HCT116 (cell line): ENCODE results near the gene IQCN. TPM values are rescaled to one million over a fixed set of nuclear protein-coding genes. Genes with fewer than 3 reads are reported as not detected.

Experiments used
- ATAC-seq: fragments of 200-7000 bp; cut with Tn5 transposase; 2 replicates; pipeline ENCODE4 v1.9.1; 2020; ENCODE audit warnings: mild to moderate bottlenecking, moderate library complexity
- BruUV-seq: library from RNA; stranded (reverse); fragments of 400-500 nt; replicated peaks from 2 replicates; lab custom pipeline; 2021; lab: Mats Ljungman, UMichigan
- CTCF ChIA-PET: fragments of 300-600 bp; sonication (Branson Sonifier 250); formaldehyde crosslinking; loops from one replicate; lab custom pipeline; 2021; ENCODE audit warnings: antibody characterized with exemption; lab: Charles Lee
- POLR2A ChIA-PET: fragments of 300-600, 350-600 bp; sonication (Branson Sonifier 250); formaldehyde crosslinking; loops from one replicate; lab custom pipeline; 2021; ENCODE audit warnings: antibody characterized with exemption; lab: Charles Lee
- RAD21 ChIA-PET, 2 experiments: fragments of 300-600 bp; sonication (Branson Sonifier 250); formaldehyde crosslinking; loops; one replicate each; lab custom pipeline; 2023; ENCODE audit warnings: low total read pairs in 2 of 2; ENCODE audit not compliant: uncharacterized antibody in 2 of 2, unreplicated experiment in 2 of 2, low non-redundant PET in 1 of 2; lab: Charles Lee
- DNase-seq: peaks from one replicate; pipeline ENCODE4 v3.0.0-alpha.2; 2010; ENCODE audit warnings: low read depth, low spot score
- H2AFZ ChIP-seq: fragments of 200-600 bp; shearing (Covaris generic), sonication (generic); 2 replicates; pipeline ENCODE4 v1.6.1; 2017; ENCODE audit warnings: low read depth, mixed run types, mixed read lengths, antibody characterized with exemption, low read length; ENCODE audit not compliant: poor library complexity, severe bottlenecking
- H3K27ac ChIP-seq: 2 replicates; pipeline ENCODE4 v1.5.1; 2012; ENCODE audit warnings: low read depth, low read length
- H3K27me3 ChIP-seq: fragments of 200-600 bp; sonication (generic); 2 replicates; pipeline ENCODE4 v1.6.1; 2016; ENCODE audit warnings: mixed run types, low read length, mixed read lengths; ENCODE audit not compliant: insufficient read depth
- H3K36me3 ChIP-seq, 2 experiments: fragments of 200-500 bp in 1 of 2; fragments of 200-600 bp in 1 of 2; sonication (Bioruptor generic) in 1 of 2; sonication (generic) in 1 of 2; 2 replicates each; pipeline versions ENCODE4 v1.5.1 to v1.6.1; 2014 to 2016; ENCODE audit warnings: low read length in 2 of 2, inconsistent platforms in 1 of 2, mixed read lengths in 1 of 2, mixed run types in 1 of 2; ENCODE audit not compliant: insufficient read depth in 2 of 2, control insufficient read depth in 1 of 2
- H3K4me1 ChIP-seq, 2 experiments: fragments of 200-600 bp in 1 of 2; sonication (generic) in 1 of 2; 2 replicates each; pipeline versions ENCODE4 v1.5.1 to v1.6.1; 2012 to 2017; ENCODE audit warnings: low read length in 2 of 2, inconsistent platforms in 1 of 2, mild to moderate bottlenecking in 1 of 2, mixed read lengths in 1 of 2, mixed run types in 1 of 2, moderate library complexity in 1 of 2; ENCODE audit not compliant: insufficient read depth in 2 of 2, control insufficient read depth in 1 of 2
- H3K4me2 ChIP-seq: fragments of 200-600 bp; sonication (generic); 2 replicates; pipeline ENCODE4 v1.6.1; 2017; ENCODE audit warnings: mixed run types, low read length, mixed read lengths
- H3K4me3 ChIP-seq, 2 experiments: fragments of 200-600 bp in 1 of 2; sonication (generic) in 1 of 2; replicated peaks in 1 of 2; 2 replicates each; pipeline ENCODE4 v1.5.1; 2011 to 2016; ENCODE audit warnings: low read length in 2 of 2, control low read depth in 1 of 2, low read depth in 1 of 2, mild to moderate bottlenecking in 1 of 2, mixed read lengths in 1 of 2, mixed run types in 1 of 2
- H3K79me2 ChIP-seq: fragments of 200-600 bp; sonication (generic); 2 replicates; pipeline ENCODE4 v1.6.1; 2017; ENCODE audit warnings: mild to moderate bottlenecking, mixed run types, low read length, moderate library complexity, mixed read lengths; ENCODE audit not compliant: insufficient read depth
- H3K9ac ChIP-seq: fragments of 200-600 bp; sonication (generic); 2 replicates; pipeline ENCODE4 v1.6.1; 2016; ENCODE audit warnings: low read length, mixed read lengths
- H3K9me2 ChIP-seq: fragments of 200-600 bp; sonication (generic), shearing (Covaris generic); 2 replicates; pipeline ENCODE4 v1.6.1; 2017; ENCODE audit warnings: mixed run types, mild to moderate bottlenecking, moderate library complexity; ENCODE audit not compliant: insufficient read depth
- H3K9me3 ChIP-seq, 2 experiments: fragments of 200-500 bp in 1 of 2; fragments of 200-600 bp in 1 of 2; sonication (Bioruptor generic) in 1 of 2; sonication (generic) in 1 of 2; 2 replicates each; pipeline ENCODE4 v1.6.1; 2014 to 2017; ENCODE audit warnings: low read length in 2 of 2, mixed read lengths in 2 of 2, inconsistent platforms in 1 of 2, low read depth in 1 of 2, mild to moderate bottlenecking in 1 of 2, mixed run types in 1 of 2, moderate library complexity in 1 of 2; ENCODE audit not compliant: control insufficient read depth in 1 of 2, insufficient read depth in 1 of 2
- H4K20me1 ChIP-seq: fragments of 200-600 bp; sonication (generic), shearing (Covaris generic); 2 replicates; pipeline ENCODE4 v1.6.1; 2017; ENCODE audit warnings: mixed run types, mild to moderate bottlenecking, moderate library complexity; ENCODE audit not compliant: insufficient read depth
- ATF3 ChIP-seq: IDR thresholded peaks from 2 replicates; pipeline ENCODE4 v1.6.1; 2012
- CBX3 ChIP-seq: IDR thresholded peaks from 2 replicates; pipeline ENCODE4 v1.6.1; 2012; ENCODE audit warnings: low read depth
- CEBPB ChIP-seq: IDR thresholded peaks from 2 replicates; pipeline ENCODE4 v1.6.1; 2012; ENCODE audit warnings: low read depth
- CTCF ChIP-seq, 3 experiments: fragments of 200-600 bp in 1 of 3; sonication (generic) in 1 of 3; IDR thresholded peaks in 2 of 3; conservative IDR thresholded peaks in 1 of 3; 2 replicates each; pipeline ENCODE4 v1.5.1; 2012 to 2017; ENCODE audit warnings: low read depth in 2 of 3, low read length in 2 of 3, antibody characterized with exemption in 1 of 3, borderline replicate concordance in 1 of 3, control low read depth in 1 of 3, mild to moderate bottlenecking in 1 of 3, mixed read lengths in 1 of 3, mixed run types in 1 of 3, moderate library complexity in 1 of 3; ENCODE audit not compliant: insufficient read depth in 1 of 3
- EGR1 ChIP-seq: IDR thresholded peaks from 2 replicates; pipeline ENCODE4 v1.6.1; 2012; ENCODE audit warnings: low read depth
- ELF1 ChIP-seq: IDR thresholded peaks from 2 replicates; pipeline ENCODE4 v1.6.1; 2012; ENCODE audit warnings: low read depth, borderline replicate concordance
- MAX ChIP-seq: IDR thresholded peaks from 2 replicates; pipeline ENCODE4 v1.6.1; 2012
- POLR2A ChIP-seq: IDR thresholded peaks from 2 replicates; pipeline ENCODE4 v1.7.0; 2011; ENCODE audit warnings: borderline replicate concordance; ENCODE audit not compliant: insufficient read depth, insufficient read length; ENCODE audit errors: extremely low read depth
- RAD21 ChIP-seq: IDR thresholded peaks from 2 replicates; pipeline ENCODE4 v1.6.1; 2012; ENCODE audit warnings: low read depth, mild to moderate bottlenecking
- SIN3A ChIP-seq: IDR thresholded peaks from 2 replicates; pipeline ENCODE4 v1.6.1; 2012; ENCODE audit warnings: low read depth
- SRF ChIP-seq: IDR thresholded peaks from 2 replicates; pipeline ENCODE4 v1.6.1; 2012; ENCODE audit warnings: low read depth
- TCF7L2 ChIP-seq: IDR thresholded peaks from 2 replicates; pipeline ENCODE4 v1.7.0; 2011; ENCODE audit warnings: borderline replicate concordance, inconsistent platforms; ENCODE audit not compliant: insufficient read depth, insufficient read length; ENCODE audit errors: extremely low read depth
- YY1 ChIP-seq: IDR thresholded peaks from 2 replicates; pipeline ENCODE4 v1.6.1; 2011; ENCODE audit warnings: low read length, low read depth, moderate library complexity, mild to moderate bottlenecking; ENCODE audit not compliant: insufficient replicate concordance; ENCODE audit errors: extremely low read depth
- ZBTB33 ChIP-seq: IDR thresholded peaks from 2 replicates; pipeline ENCODE4 v1.6.1; 2011; ENCODE audit warnings: mild to moderate bottlenecking, low read length, moderate library complexity; ENCODE audit not compliant: insufficient replicate concordance; ENCODE audit errors: extremely low read depth
- intact Hi-C: fragments of 100-400 bp; cut with micrococcal nuclease; formaldehyde crosslinking; loops from 2 replicates; pipeline ENCODE4 v1.10.0; 2022
- total RNA-seq: library from RNA; stranded (reverse); gene quantifications from one replicate; pipeline ENCODE4 v1.2.1, GENCODE V29; 2021; ENCODE audit not compliant: unreplicated experiment

IQCN gene
- total RNA-seq, 1 experiment from 2014 or later: 4.8 TPM

- Histone ChIP-seq H2AFZ (no peak overlapping the region), H3K4me3 (no peak overlapping the region), H3K27ac (no peak overlapping the region), H3K9me3 (no peaks in the 10 kb centered on the region), H3K79me2 (no peaks in the 10 kb centered on the region), H3K27me3 (no peaks in the 10 kb centered on the region), H3K4me2 (no peak overlapping the region), H3K9ac (no peak overlapping the region), H3K9me2 (no peaks in the 10 kb centered on the region), H3K4me1 (peaks cover 0 to 7% of the 10 kb centered on the region in 2 experiments; a peak in 2 of 4 replicates), H4K20me1 (no peaks in the 10 kb centered on the region), H3K36me3 (no peaks in the 10 kb centered on the region)
- ChIA-PET RAD21 (no interaction called here), POLR2A (interaction anchor here (0.5 kb wide), 1 partner anchor 39 kb away, joined by 3 read pairs; no protein-coding TSS in a partner anchor), CTCF (no interaction called here)
- no peak for ATAC-seq
- no peak for DNase-seq
- intact Hi-C loops: loop anchor here (10.0 kb wide), 1 partner anchor 325 kb away; the partner anchor contains the start of gene CCDC124
- BruUV-seq: no TSS peak
- no peak for TF ChIP-seq YY1
- TF ChIP-seq ATF3: no peak
- TF ChIP-seq EGR1: no peak
- no peak for TF ChIP-seq POLR2A
Measured at GRCh38 chr19:18259893-18260292, 14.4 kb downstream of the IQCN start.

- BruUV-seq: no TSS peak
- no peaks in the 10 kb centered on the region for H4K20me1 ChIP-seq
- no peak for ATAC-seq
- no peaks in the 10 kb centered on the region for H3K9me3 ChIP-seq
- H3K4me2 ChIP-seq: no peak overlapping the region
- H3K79me2 ChIP-seq: no peaks in the 10 kb centered on the region
- RAD21 ChIA-PET: no interaction called here
- no peak overlapping the region for H2AFZ ChIP-seq
- no peaks in the 10 kb centered on the region for H3K27me3 ChIP-seq
- CTCF ChIA-PET: no interaction called here
- no peak overlapping the region for H3K4me3 ChIP-seq
- no peaks in the 10 kb centered on the region for H3K36me3 ChIP-seq
- no peak overlapping the region for H3K9ac ChIP-seq
- no peaks in the 10 kb centered on the region for H3K9me2 ChIP-seq
- DNase-seq: no peak
- H3K27ac ChIP-seq: no peak overlapping the region
- H3K4me1 ChIP-seq: peaks cover 0 to 23% of the 10 kb centered on the region in 2 experiments; a peak in 2 of 4 replicates
- intact Hi-C loops: loop anchor here (10.0 kb wide), 1 partner anchor 323 kb away; the partner anchor contains the start of gene CCDC124
- POLR2A ChIA-PET: no interaction called here
- no peak for TF ChIP-seq MAX
- TF ChIP-seq CTCF (IDR thresholded peaks at IDR 0.05 in 2 of 3, conservative IDR thresholded peaks at IDR 0.05 in 1 of 3; ENCODE audit: borderline replicate concordance in 1 of 3, insufficient read depth in 1 of 3, low read depth in 2 of 3, low read length in 2 of 3): no peak
- no peak for TF ChIP-seq CEBPB
- TF ChIP-seq TCF7L2: no peak
- TF ChIP-seq ZBTB33: no peak
- TF ChIP-seq ELF1: no peak
- no peak for TF ChIP-seq SRF
- TF ChIP-seq CBX3: no peak
- no peak for TF ChIP-seq RAD21
- TF ChIP-seq SIN3A: no peak
- no peak for TF ChIP-seq EGR1
Measured at GRCh38 chr19:18257503-18258470, 16.5 kb downstream of the IQCN start.
